Esophagus (tissue), 2 donors: ENCODE data around the gene TRIP13. TPM values are rescaled to one million over a fixed set of nuclear protein-coding genes. Genes with fewer than 3 reads are reported as not detected.
"Not testable (repeated sequence)": the region's sequence is repeated elsewhere in the genome, so short reads cannot be mapped to it uniquely, and the experiment has no call there.

ENCODE experiments used
- H3K27ac ChIP-seq, 2 donors: one replicate each; pipeline ENCODE4 v1.5.1; 2013; ENCODE audit warnings: low read depth in 2 of 2, mild to moderate bottlenecking in 2 of 2, inconsistent platforms in 1 of 2, low read length in 1 of 2, moderate library complexity in 1 of 2
- H3K27me3 ChIP-seq, 2 donors: one replicate each; pipeline ENCODE4 v1.6.1; 2013; ENCODE audit warnings: low read length in 2 of 2, control low read depth in 1 of 2, mild to moderate bottlenecking in 1 of 2; ENCODE audit not compliant: insufficient read depth in 2 of 2, control insufficient read depth in 1 of 2
- H3K36me3 ChIP-seq, 2 donors: one replicate each; pipeline ENCODE4 v1.6.1; 2013; ENCODE audit warnings: low read length in 1 of 2; ENCODE audit not compliant: control insufficient read depth in 2 of 2, insufficient read depth in 2 of 2
- H3K4me1 ChIP-seq, 2 donors: one replicate each; pipeline ENCODE4 v1.6.1; 2013; ENCODE audit warnings: low read length in 1 of 2; ENCODE audit not compliant: control insufficient read depth in 2 of 2, insufficient read depth in 2 of 2
- H3K4me3 ChIP-seq, 2 donors: one replicate each; pipeline ENCODE4 v1.5.1; 2013; ENCODE audit warnings: low read length in 2 of 2, mild to moderate bottlenecking in 2 of 2, low read depth in 1 of 2, moderate library complexity in 1 of 2
- H3K9me3 ChIP-seq, 2 donors: one replicate each; pipeline ENCODE4 v1.6.1; 2013; ENCODE audit warnings: mild to moderate bottlenecking in 2 of 2, low read depth in 1 of 2, low read length in 1 of 2, moderate library complexity in 1 of 2; ENCODE audit not compliant: control insufficient read depth in 2 of 2, insufficient read depth in 1 of 2
- WGBS, 2 donors: extraction: QIAGEN DNeasy Blood & Tissue Kit; methylation state at CpG; one replicate each; pipeline ENCODE4 v1.1.7; 2013; 5-methylcytosine and 5-hydroxymethylcytosine counted together
- polyA plus RNA-seq, 2 donors: library from polyadenylated mRNA; stranded (reverse); fragments of 200-250 nt; gene quantifications; one replicate each; pipeline ENCODE4 v1.2.3, GENCODE V29; 2013
- donor health status: healthy with polysubstance abuse.
- donor health status: Bipolar disorder and iron deficiency.

The TRIP13 gene
- polyA plus RNA-seq, 2 donors, result 4.3 to 6.6 TPM

DNA sequence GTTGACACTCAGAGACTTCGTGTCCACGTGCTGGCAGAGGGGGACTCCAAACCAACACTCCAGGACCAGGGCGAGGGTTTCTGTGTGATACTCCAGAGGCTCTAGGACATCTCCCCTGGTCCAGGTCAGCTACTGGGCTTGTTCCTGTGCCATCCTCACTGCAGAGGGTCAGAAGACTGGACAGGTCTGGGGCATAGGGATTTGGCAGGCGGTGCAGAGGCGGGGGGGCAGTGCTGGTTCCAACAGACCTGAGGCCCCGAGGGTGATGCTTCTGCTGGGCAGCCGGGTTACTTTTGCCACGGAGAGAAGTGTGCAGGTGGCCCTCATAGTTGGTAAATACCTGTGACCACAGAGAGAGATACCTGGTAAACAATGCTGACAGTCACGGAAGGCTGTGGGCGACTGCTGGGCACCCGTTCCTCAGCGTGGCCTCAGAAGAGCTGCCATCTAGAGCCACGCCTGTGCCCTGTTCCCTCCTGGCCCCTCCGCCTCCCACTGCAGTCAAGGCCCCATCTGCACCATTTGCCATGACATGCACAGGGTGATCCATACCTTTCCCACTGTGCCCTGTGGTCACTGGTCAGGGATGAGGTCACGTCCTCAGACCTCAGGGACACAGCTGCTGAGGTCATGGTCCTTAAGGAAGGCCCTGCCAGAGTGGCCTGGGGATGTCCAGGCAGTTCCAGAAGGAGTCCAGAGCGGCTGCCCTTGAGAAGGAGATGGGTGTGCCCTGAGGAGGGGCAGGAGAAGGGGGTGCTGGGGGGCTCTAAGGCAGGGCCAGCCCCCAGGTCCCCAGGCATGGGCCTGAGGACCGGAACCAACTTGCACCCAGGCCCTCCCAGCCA is 30.0 kb downstream of the TRIP13 start:
- Histone ChIP-seq H3K27me3 (peaks cover 0 to 3% of the 10 kb centered on the region in 2 donors), H3K4me1 (peaks cover 0 to 4% of the 10 kb centered on the region in 2 donors), H3K36me3 (no peaks in the 10 kb centered on the region), H3K4me3 (no peak overlapping the region), H3K27ac (no peak overlapping the region), H3K9me3 (no peaks in the 10 kb centered on the region)
- WGBS, 2 donors, result 87 to 91% methylated on average over 17 of the region's 17 CpGs

DNA sequence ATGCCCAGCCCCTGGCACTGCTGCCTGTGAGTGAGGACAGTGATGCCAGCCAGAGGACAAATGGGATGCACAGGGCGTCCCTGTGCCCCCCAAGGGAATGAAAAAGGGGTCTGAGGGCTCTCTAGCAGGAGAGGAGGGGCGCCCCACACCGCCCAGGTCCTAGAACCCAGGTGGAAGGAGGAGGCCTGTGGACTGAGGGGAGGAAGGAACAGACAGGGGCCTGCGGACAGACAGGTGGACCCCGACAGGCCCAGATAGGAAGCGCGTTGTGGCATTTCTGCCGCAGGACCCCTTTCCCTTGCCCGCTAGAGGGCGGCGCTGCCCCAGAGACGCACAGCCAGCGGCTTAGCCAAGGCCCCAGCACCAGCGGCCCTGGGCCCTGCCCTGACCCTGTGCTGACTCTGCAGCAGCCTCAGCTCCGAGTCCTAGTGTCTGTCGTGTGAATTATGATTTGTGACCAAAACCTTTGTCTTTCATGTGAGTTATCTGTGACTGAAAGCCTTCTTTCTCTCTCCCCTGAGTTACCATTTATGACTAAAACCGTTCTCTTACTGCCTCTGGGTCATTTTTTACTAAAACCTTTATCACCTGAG is 30.7 kb downstream of the TRIP13 start:
- peaks cover 0 to 4% of the 10 kb centered on the region in 2 donors for H3K4me1 ChIP-seq
- no peaks in the 10 kb centered on the region for H3K36me3 ChIP-seq
- 27 to 29% methylated on average over 10 to 17 of the region's 17 CpGs for WGBS, 2 donors
- H3K9me3 ChIP-seq, result no peaks in the 10 kb centered on the region
- H3K27me3 ChIP-seq, result peaks cover 0 to 3% of the 10 kb centered on the region in 2 donors
- no peak overlapping the region for H3K27ac ChIP-seq
- H3K4me3 ChIP-seq, result no peak overlapping the region

- Histone ChIP-seq H3K9me3 (no peaks in the 10 kb centered on the region), H3K4me1 (peaks cover 0 to 4% of the 10 kb centered on the region in 2 donors), H3K4me3 (peak overlapping the region in 1 of 2 donors; percentile 13), H3K27ac (peak overlapping the region in 1 of 2 donors; percentile 1), H3K27me3 (peaks cover 0 to 3% of the 10 kb centered on the region in 2 donors), H3K36me3 (no peaks in the 10 kb centered on the region)
- 8% methylated on average over 55 to 65 of the region's 65 CpGs for WGBS, 2 donors
These were observed 33.9 kb downstream of the TRIP13 start for GRCh38 chr5:926417-927171.

DNA sequence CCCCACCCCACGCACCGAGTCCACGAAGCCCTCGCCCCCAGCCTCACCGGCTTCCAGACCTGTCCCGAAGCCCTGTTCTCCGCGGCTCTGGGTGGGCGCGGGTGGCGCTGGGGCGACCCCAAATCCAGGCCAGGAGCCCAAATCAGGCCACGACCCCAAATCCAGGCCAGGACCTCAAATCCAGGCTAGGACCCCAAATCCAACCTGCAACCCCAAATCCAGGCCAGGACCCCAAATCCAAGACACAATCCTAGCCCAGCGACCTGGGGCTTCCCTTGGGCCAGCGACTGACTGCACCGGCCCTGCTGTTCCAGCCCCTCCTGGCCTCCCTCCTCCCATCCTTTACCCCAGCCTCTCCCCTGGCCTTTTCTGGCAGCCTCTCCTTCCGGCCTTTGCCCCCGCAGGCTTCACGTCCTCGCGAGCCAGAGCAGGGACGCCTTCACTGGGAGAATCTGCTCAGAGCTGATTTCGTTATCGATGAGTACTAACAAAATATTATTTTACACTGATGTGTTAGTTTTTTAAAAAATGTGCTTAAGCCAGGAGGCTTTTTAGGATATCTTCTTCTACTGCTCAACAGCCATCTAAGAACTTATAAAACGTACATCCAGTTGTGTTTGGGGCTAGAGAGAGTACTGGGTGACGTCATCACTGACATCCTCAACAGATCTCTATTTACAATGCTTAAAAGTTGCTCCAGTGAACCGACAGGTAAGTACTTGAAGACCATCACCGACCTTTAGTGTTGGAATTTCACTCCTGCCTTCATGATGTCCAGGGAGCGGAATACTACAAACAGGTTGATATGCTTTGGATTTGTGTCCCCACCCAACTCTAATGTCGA is 34.7 kb downstream of the TRIP13 start:
- 79 to 80% methylated on average over 27 to 30 of the region's 30 CpGs for WGBS, 2 donors
- Histone ChIP-seq H3K4me3 (no peak overlapping the region), H3K27me3 (peaks cover 0 to 3% of the 10 kb centered on the region in 2 donors), H3K27ac (no peak overlapping the region), H3K4me1 (peaks cover 0 to 4% of the 10 kb centered on the region in 2 donors), H3K36me3 (no peaks in the 10 kb centered on the region), H3K9me3 (no peaks in the 10 kb centered on the region)

DNA sequence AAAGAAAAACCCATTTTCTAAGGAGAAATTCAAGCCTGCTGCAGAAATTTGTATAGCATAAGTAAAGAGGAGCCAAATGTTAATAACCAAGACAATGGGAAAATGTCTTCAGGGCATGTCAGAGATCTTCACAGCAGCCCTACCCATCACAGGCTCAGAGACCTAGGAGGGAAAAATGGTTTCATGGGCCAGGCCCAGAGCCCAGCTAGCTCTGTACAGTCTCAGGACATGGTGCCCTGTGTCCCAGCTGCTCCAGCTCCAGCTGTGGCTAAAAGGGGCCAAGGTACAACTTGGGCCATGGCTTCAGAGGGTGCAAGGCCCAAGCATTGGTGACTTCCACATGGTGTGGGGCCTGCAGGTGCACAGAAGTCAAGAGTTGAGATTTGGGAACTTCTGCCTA is 36.5 kb downstream of the TRIP13 start:
- not testable (repeated sequence) for H3K27me3 ChIP-seq, H3K4me3 ChIP-seq, H3K9me3 ChIP-seq, H3K4me1 ChIP-seq, H3K27ac ChIP-seq, H3K36me3 ChIP-seq

DNA sequence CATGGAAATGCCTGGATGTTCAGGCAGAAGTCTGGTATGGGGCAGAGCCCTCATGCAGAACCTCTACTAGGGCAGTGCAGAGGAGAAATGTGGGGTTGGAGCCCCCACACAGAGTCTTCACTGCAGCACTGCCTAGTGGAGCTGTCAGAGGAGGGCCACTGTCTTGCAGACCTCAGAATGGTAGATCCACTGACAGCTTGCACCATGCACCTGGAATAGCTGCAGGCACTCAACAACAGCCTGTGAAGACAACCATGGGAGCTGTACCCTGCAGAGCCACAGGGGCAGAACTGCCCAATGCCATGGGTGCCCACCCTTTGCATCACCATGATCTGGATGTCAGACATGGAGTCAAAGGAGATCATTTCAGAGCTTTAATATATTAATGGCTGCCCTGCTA is 36.9 kb downstream of the TRIP13 start:
- H3K27ac ChIP-seq, result no peak overlapping the region
- H3K27me3 ChIP-seq, result peaks cover 0 to 3% of the 10 kb centered on the region in 2 donors
- H3K36me3 ChIP-seq, result no peaks in the 10 kb centered on the region
- H3K4me3 ChIP-seq, result no peak overlapping the region
- H3K4me1 ChIP-seq, result peaks cover 0 to 4% of the 10 kb centered on the region in 2 donors
- H3K9me3 ChIP-seq, result no peaks in the 10 kb centered on the region

- WGBS, 2 donors, result 63 to 72% methylated on average over 8 of the region's 8 CpGs
- peaks cover 0 to 3% of the 10 kb centered on the region in 2 donors for H3K27me3 ChIP-seq
- H3K4me3 ChIP-seq, result no peak overlapping the region
- H3K9me3 ChIP-seq, result no peaks in the 10 kb centered on the region
- no peak overlapping the region for H3K27ac ChIP-seq
- no peaks in the 10 kb centered on the region for H3K36me3 ChIP-seq
- peaks cover 0 to 4% of the 10 kb centered on the region in 2 donors for H3K4me1 ChIP-seq
These were observed 38.2 kb downstream of the TRIP13 start for GRCh38 chr5:930866-931265.

GRCh38 chr5:931570-932145 is 39.0 kb downstream of the TRIP13 start:
- Histone ChIP-seq H3K27ac (no peak overlapping the region), H3K27me3 (no peaks in the 10 kb centered on the region), H3K4me3 (no peak overlapping the region), H3K9me3 (no peaks in the 10 kb centered on the region), H3K36me3 (no peaks in the 10 kb centered on the region), H3K4me1 (peaks cover 0 to 4% of the 10 kb centered on the region in 2 donors)
- 85 to 88% methylated on average over 13 of the region's 13 CpGs for WGBS, 2 donors
